Measurements from ENCODE around the gene SORCS3.

The SORCS3 gene

DNA sequence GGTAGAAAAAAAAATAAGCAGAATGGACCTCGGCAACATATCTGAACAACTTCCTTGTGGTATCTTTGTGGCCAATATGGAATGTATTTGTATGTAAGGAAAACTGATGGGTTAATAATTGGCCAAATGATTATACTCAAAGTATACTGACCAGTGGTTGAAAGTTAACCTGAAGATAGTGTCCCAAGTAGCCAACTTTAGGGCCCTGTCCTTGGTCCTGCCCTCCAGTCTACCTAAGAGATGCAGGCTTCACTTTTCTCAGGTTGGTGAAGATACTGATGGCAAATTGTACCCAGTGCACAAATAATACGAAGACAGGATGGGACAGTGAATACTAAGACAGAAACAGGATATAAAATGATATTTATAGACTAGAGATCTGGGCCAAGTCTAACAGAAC is 109.2 kb downstream of the SORCS3 start:
- DNase-seq (ENCODE audit: low spot score) = no peak

DNA sequence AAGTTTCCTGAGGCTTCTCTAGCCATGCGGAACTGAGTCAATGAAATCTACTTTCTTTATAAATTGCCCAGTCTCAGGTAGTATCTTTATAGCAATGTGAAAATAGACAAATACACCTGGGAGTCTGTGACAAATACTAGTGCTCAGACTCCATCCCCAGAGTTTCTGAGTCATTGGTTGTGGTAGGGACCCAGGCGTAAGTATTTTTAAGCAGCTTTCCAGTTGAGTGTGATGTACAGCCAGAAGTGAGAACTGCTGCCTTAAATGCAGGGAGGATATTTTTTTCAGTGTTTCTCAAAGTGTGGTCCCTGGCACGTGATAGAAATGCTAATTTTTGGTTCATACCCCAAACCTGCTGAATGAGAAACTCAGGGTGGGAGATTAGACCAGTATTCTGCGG is 121.7 kb downstream of the SORCS3 start:
- DNase-seq (ENCODE audit: low spot score) = no peak

More for the DNA sequence above, 109.2 kb downstream of the SORCS3 start:
- TF ChIP-seq, protein P1, sequence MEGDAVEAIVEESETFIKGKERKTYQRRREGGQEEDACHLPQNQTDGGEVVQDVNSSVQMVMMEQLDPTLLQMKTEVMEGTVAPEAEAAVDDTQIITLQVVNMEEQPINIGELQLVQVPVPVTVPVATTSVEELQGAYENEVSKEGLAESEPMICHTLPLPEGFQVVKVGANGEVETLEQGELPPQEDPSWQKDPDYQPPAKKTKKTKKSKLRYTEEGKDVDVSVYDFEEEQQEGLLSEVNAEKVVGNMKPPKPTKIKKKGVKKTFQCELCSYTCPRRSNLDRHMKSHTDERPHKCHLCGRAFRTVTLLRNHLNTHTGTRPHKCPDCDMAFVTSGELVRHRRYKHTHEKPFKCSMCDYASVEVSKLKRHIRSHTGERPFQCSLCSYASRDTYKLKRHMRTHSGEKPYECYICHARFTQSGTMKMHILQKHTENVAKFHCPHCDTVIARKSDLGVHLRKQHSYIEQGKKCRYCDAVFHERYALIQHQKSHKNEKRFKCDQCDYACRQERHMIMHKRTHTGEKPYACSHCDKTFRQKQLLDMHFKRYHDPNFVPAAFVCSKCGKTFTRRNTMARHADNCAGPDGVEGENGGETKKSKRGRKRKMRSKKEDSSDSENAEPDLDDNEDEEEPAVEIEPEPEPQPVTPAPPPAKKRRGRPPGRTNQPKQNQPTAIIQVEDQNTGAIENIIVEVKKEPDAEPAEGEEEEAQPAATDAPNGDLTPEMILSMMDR (IDR thresholded peaks at IDR 0.05; ENCODE audit: extremely low read depth, missing control alignments) = no peak

DNA sequence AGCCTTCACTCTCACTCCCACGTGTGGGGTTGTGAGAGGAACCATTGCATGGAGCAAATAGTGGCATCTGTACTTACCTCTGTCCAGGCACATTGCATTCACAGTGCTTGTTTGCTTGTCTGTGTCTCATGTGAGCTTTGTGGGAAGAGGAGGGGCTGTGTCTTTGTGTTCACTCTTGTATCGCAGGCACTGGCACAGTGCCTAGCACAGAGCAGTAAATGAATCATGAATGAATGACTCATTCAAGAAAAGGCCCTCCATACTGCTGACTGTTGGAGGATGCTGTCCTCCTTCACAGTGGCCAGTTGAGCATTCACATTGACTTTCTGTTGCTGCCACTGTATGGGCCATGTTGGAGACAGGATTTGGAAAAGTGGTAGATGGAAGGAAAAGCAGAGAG is 125.3 kb downstream of the SORCS3 start:
- TF ChIP-seq, protein P1 (IDR thresholded peaks at IDR 0.05; ENCODE audit: extremely low read depth, missing control alignments) = no peak
- DNase-seq (ENCODE audit: low spot score) = no peak

More for the DNA sequence above, 121.7 kb downstream of the SORCS3 start:
- TF ChIP-seq, protein P1 (IDR thresholded peaks at IDR 0.05; ENCODE audit: extremely low read depth, missing control alignments) = no peak

DNA sequence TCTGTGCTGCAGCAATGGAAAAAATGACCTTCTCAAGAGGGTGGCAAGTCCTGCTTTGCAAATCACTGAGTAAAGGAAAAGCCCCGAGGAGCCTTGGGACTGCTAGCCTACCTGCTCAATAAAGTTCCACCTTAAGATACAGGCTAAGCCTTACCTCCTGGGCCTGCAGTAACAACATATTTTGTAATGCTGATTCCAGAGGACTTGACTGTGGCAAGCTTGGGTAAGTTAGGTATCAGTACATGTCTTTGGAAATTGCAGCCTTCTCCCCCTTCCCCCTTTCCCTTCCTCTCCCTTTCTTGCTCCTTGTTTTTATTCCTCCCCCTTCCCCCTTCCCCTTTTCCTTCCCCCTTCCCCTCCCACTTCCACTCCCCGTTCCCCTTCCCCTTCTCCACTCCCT is 126.2 kb downstream of the SORCS3 start:
- TF ChIP-seq, protein P1 (IDR thresholded peaks at IDR 0.05; ENCODE audit: extremely low read depth, missing control alignments) = no peak
- DNase-seq (ENCODE audit: low spot score) = no peak

DNA sequence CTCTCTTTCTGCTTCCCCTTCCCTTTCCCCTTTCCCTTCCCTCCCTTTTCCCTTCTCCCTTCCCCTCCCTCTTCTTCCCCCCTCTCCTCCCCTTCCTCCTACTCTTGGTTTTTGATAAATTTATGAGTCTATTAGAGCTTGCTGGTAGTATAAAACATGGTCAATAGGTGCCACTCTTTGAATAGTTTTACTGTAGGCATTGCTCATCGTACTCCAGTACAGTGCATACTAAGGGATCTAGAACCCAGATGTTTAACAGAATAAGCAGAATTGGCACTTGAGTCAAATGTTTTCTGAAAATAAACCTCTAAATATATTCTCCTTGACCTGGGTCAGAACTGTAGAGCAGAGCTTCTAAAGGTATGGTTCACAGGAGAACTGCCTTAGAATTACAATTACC is 126.7 kb downstream of the SORCS3 start:
- TF ChIP-seq, protein P1 (IDR thresholded peaks at IDR 0.05; ENCODE audit: extremely low read depth, missing control alignments) = no peak
- DNase-seq (ENCODE audit: low spot score) = no peak

DNA sequence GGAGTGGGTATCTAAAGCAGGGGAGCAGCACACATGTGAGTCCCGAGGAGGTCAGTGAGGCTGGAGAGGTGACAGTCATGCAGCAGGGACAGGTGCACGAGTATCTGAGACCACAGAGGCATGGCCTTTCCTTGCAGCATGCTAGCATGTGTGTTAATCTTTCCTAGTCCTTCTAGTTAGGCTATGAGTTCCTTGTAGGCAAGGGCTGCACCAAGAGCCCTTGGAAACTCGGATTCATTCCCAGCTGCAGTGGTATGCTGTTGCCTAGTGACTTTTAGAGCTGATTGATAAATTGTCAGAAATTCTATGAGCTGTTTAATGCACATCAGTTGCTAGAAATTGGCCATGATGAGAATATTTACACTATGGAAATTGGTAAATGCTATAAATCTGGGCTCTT is 132.0 kb downstream of the SORCS3 start:
- no peak for DNase-seq (ENCODE audit: low spot score)
- TF ChIP-seq, protein P1 (IDR thresholded peaks at IDR 0.05; ENCODE audit: extremely low read depth, missing control alignments) = no peak

DNA sequence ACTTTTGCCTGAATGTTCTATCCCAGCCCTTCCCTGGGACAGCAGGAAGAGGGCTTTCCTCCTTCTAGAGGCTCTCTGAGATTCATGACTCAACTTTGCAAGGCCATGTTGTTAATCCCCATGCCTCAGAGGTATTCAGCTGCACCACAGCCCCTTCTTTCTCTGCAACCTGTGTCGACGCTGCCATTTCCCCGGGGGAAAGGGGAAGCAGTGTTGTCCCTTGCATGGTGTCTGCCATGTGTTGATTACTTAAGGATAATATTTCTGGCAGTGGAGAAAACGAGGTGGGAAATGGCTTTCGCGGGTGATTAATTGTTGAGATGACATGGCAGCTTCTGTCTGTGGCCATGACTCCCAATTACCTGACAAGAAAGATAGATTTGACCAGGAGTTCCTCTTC is 133.1 kb downstream of the SORCS3 start:
- TF ChIP-seq, protein P1 (IDR thresholded peaks at IDR 0.05; ENCODE audit: extremely low read depth, missing control alignments) = no peak
- DNase-seq (ENCODE audit: low spot score) = no peak
